Activated CD8-positive, alpha-beta T cell treated with anti-CD3 and anti-CD28 coated beads for 36 hours (primary cell): ENCODE data around the gene ZNF490. TPM values are rescaled to one million over a fixed set of nuclear protein-coding genes. Genes with fewer than 3 reads are reported as not detected.

Experiments
- ATAC-seq: fragments of 200-7000 bp; cut with Tn5 transposase; one replicate; pipeline ENCODE4 v1.10.0; 2021; ENCODE audit warnings: mild to moderate bottlenecking, moderate library complexity
- CTCF ChIA-PET: fragments of 350-600 bp; sonication (Branson Sonifier 250); formaldehyde crosslinking; loops from one replicate; lab custom pipeline; 2021; ENCODE audit warnings: antibody characterized with exemption; lab: Charles Lee
- POLR2A ChIA-PET: fragments of 350-600 bp; sonication (Branson Sonifier 250); formaldehyde crosslinking; loops from one replicate; lab custom pipeline; 2021; ENCODE audit warnings: antibody characterized with exemption; lab: Charles Lee
- DNase-seq: peaks from one replicate; pipeline ENCODE4 v3.0.0-alpha.2; 2020
- H3K27ac Mint-ChIP-seq: one replicate; pipeline ENCODE4 v1.8.0; 2021; ENCODE audit warnings: mild to moderate bottlenecking, mixed read lengths
- H3K27me3 Mint-ChIP-seq: one replicate; pipeline ENCODE4 v1.8.0; 2021; ENCODE audit warnings: mixed read lengths
- H3K36me3 Mint-ChIP-seq: one replicate; pipeline ENCODE4 v1.8.0; 2021; ENCODE audit warnings: low read depth, mixed read lengths
- H3K4me1 Mint-ChIP-seq: one replicate; pipeline ENCODE4 v1.8.0; 2021; ENCODE audit warnings: low read depth, mixed read lengths
- H3K4me3 Mint-ChIP-seq: one replicate; pipeline ENCODE4 v1.8.0; 2021; ENCODE audit warnings: mild to moderate bottlenecking, moderate library complexity, mixed read lengths
- H3K9me3 Mint-ChIP-seq: one replicate; pipeline ENCODE4 v1.8.0; 2021; ENCODE audit warnings: mixed read lengths
- CTCF ChIP-seq: fragments of 200-600 bp; IDR thresholded peaks from one replicate; pipeline ENCODE4 v1.8.0; 2022; ENCODE audit warnings: antibody characterized with exemption, mild to moderate bottlenecking
- intact Hi-C: fragments of 100-400 bp; cut with micrococcal nuclease; formaldehyde crosslinking; loops from one replicate; pipeline ENCODE4 v1.10.0; 2022
- total RNA-seq, 2 experiments: library from RNA; stranded (reverse); gene quantifications; one replicate each; pipeline ENCODE4 v1.2.3, GENCODE V29; 2021

ZNF490 gene
- total RNA-seq, 2 experiments from 2014 or later = 6.8 to 9.3 TPM

DNA sequence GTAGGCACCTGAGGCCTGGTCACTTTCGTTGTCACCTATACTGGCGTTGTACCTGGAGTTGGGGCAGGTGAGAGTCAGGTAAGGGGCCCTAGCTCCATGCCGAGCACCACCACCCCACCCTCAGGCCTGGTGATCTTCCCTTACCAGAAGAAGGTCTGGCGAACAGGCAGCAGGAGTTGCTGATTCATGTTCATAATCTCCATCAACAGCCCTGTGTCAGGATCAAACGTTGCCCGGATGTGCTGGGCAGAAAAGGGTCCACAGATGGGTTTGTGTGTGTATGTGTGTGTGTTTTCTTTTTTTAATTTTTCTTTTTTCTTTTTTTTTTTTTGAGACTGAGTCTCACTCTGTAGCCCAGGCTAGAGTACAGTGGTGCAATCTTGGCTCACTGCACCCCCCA, 41.6 kb upstream of the ZNF490 start:
- Mint-ChIP-seq H3K4me1 (peaks cover 2% of the 10 kb centered on the region), H3K4me3 (no peak overlapping the region), H3K27me3 (no peaks in the 10 kb centered on the region), H3K9me3 (no peaks in the 10 kb centered on the region), H3K27ac (no peak overlapping the region), H3K36me3 (peaks cover 57% of the 10 kb centered on the region)
- no peak for ATAC-seq
- CTCF ChIA-PET = interaction anchor here (1.6 kb wide), 1 partner anchor 12 kb away, joined by 6 read pairs; no protein-coding TSS in a partner anchor
- DNase-seq = no peak
- no peak for TF ChIP-seq CTCF
- intact Hi-C loops = no loop called here
- POLR2A ChIA-PET = interaction anchor here (1.1 kb wide), 1 partner anchor 11 kb away, joined by 3 read pairs; no protein-coding TSS in a partner anchor

- TF ChIP-seq CTCF = no peak
- Mint-ChIP-seq H3K27me3 (no peaks in the 10 kb centered on the region), H3K4me1 (peaks cover 5% of the 10 kb centered on the region), H3K27ac (no peak overlapping the region), H3K4me3 (no peak overlapping the region), H3K36me3 (peaks cover 44% of the 10 kb centered on the region), H3K9me3 (no peaks in the 10 kb centered on the region)
- CTCF ChIA-PET = interaction anchor here (1.2 to 2.3 kb wide), 2 partner anchors 11 to 16 kb away, joined by 3 to 13 read pairs; partner anchors contain the start of genes MAN2B1 and WDR83
- POLR2A ChIA-PET = interaction anchor here (1.1 kb wide), 1 partner anchor 22 kb away, joined by 3 read pairs; no protein-coding TSS in a partner anchor
- ATAC-seq (no peak), DNase-seq (no peak)
- intact Hi-C loops = no loop called here
Measured at GRCh38 chr19:12649941-12650340, 39.3 kb upstream of the ZNF490 start.

DNA sequence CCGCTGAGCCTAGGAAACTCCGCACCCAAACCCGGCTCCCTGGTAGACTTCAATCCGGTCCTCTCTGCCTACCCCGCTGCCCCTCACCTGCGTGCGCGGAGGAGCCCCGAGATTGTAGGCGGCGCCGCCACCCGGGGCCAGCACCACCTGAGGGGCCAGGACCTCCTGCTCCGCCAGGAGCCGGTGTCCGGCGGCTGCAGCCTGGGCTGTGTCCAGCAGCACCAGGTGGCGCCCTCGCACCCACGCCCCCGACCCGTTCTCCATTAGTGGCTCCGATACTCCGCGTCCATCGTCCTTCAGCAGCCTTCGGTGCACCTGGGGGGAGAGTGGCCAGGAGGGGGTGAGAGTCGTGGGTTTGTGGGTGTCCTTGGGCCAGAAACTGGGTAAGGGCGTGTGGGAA, 37.5 kb upstream of the ZNF490 start:
- Mint-ChIP-seq H3K4me1 (peaks cover 5% of the 10 kb centered on the region), H3K4me3 (no peak overlapping the region), H3K27ac (no peak overlapping the region), H3K9me3 (no peaks in the 10 kb centered on the region), H3K36me3 (peaks cover 45% of the 10 kb centered on the region), H3K27me3 (no peaks in the 10 kb centered on the region)
- DNase-seq = no peak
- CTCF ChIA-PET = interaction anchor here (2.3 kb wide), 1 partner anchor 9 kb away, joined by 13 read pairs; no protein-coding TSS in a partner anchor
- intact Hi-C loops = no loop called here
- POLR2A ChIA-PET = no interaction called here
- ATAC-seq = no peak
- TF ChIP-seq CTCF = no peak

DNA sequence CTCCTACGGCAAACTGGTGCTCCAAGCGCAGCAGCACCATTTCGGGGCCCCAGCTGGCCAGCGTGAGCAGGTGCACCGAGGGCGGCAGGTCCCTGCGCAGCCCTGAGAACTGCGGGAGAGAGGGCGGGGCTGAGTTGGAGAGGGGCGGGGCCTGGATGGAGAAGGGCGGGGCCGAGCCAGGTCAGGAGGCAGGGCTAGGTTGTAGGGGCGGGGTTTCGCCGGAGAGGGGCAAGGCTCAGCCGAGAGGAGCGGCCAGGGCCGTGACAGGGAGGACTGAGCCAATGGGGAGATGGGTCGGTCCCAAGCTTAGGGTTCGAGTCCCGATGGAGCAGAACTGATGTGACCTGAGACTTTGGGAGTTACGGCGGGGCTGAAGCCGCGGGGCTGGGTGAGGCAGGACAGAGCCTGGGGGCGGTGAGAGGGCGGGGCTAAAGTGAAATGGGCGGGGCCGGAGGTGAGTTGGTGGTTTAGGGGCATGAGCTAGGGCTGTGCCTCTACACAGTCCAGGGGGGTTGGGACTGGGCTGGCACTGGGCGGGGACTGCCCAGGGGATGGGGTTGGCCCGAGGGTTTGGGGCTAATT, 37.0 kb upstream of the ZNF490 start:
- DNase-seq (peak; percentile 64), ATAC-seq (peak; percentile 91)
- Mint-ChIP-seq H3K36me3 (peaks cover 45% of the 10 kb centered on the region), H3K27ac (no peak overlapping the region), H3K4me3 (no peak overlapping the region), H3K27me3 (no peaks in the 10 kb centered on the region), H3K4me1 (peaks cover 5% of the 10 kb centered on the region), H3K9me3 (no peaks in the 10 kb centered on the region)
- intact Hi-C loops = no loop called here
- ChIA-PET CTCF (interaction anchor here (0.7 kb wide), 1 partner anchor 84 kb away, joined by 3 read pairs; no protein-coding TSS in a partner anchor), POLR2A (interaction anchor here (0.9 to 1.6 kb wide), 2 partner anchors 11 to 19 kb away, joined by 4 read pairs; partner anchors contain the start of genes MAN2B1 and WDR83)
- no peak for TF ChIP-seq CTCF

- Mint-ChIP-seq H3K27me3 (no peaks in the 10 kb centered on the region), H3K9me3 (no peaks in the 10 kb centered on the region), H3K36me3 (peaks cover 43% of the 10 kb centered on the region), H3K4me1 (peaks cover 5% of the 10 kb centered on the region), H3K27ac (no peak overlapping the region), H3K4me3 (no peak overlapping the region)
- ATAC-seq (no peak), DNase-seq (no peak)
- TF ChIP-seq CTCF = no peak
- ChIA-PET CTCF (interaction anchor here (0.7 kb wide), 1 partner anchor 84 kb away, joined by 3 read pairs; no protein-coding TSS in a partner anchor), POLR2A (interaction anchor here (0.9 to 1.6 kb wide), 2 partner anchors 11 to 19 kb away, joined by 4 read pairs; partner anchors contain the start of genes MAN2B1 and WDR83)
- intact Hi-C loops = no loop called here
Measured at GRCh38 chr19:12647047-12647446, 36.4 kb upstream of the ZNF490 start.
